ENCODE data around the gene PLPP1.
A peak's percentile ranks its signal among the peaks of the same experiment; 100 is the strongest.

Gene PLPP1

GRCh38 chr5:55407059-55407684 lies 127.6 kb downstream of the PLPP1 start:
- DNase-seq (ENCODE audit: low read depth) = peak; percentile 50

DNA sequence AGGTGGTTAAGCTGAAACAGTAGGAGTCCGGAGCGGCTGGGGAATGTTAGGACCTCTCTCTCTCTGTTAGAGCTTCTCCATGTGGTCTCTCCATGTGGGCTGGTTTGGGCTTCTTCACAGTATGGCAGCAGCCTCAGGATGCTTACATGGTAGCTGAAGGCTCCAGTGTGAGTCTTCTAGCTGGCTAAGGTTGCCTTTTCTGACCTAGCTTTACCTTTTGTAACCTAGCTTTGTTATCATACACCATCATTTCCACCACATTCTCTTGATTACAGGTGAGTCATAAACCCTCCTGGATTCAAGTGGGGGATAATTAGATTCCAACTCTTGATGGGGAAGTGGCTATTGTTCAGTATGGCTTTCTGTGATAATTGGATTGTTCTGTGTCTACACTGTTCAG lies 128.5 kb downstream of the PLPP1 start:
- no peak for DNase-seq (ENCODE audit: low read depth)

DNA sequence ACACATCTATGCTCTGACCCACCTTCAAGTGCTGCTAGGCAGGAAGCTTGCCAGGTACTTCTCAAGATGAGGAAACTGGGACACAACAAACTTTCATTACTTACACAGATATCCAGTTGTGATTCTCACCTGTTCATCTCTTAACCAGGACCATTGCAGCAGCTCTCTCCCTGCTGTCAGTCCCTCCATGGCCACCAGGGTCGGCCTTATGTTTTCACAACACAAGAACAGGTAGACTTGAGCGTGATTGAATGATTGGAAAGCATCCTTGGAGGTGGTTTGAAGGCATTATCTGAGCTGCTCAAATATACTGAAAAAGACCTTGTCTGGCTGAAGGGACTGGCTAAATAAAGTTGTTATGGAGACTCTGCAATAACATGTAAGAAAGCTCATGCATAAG lies 132.6 kb downstream of the PLPP1 start:
- no peak for DNase-seq (ENCODE audit: low read depth)

- no peak for DNase-seq (ENCODE audit: low read depth)
Observed at GRCh38 chr5:55393501-55394175, 141.1 kb downstream of the PLPP1 start.

DNA sequence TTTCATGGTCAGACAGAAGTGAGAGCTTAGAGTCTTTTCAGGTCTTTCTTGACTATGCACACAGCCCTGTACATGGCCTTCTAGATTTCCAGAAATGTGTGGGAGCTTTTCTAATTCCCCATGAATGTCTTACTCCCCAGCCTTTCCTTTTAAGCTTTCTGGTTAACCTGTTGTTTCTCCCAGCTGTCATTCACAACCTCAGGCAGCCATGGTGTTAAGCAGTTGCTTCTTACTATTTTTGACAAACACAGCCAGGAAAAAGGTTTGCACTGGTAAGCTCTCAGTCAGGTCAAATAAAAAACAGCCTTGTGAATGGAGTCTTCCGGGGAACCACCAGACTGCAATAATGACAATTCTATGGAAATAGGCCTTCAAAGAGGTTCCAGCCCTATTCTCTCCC lies 142.1 kb downstream of the PLPP1 start:
- no peak for DNase-seq (ENCODE audit: low read depth)

DNA sequence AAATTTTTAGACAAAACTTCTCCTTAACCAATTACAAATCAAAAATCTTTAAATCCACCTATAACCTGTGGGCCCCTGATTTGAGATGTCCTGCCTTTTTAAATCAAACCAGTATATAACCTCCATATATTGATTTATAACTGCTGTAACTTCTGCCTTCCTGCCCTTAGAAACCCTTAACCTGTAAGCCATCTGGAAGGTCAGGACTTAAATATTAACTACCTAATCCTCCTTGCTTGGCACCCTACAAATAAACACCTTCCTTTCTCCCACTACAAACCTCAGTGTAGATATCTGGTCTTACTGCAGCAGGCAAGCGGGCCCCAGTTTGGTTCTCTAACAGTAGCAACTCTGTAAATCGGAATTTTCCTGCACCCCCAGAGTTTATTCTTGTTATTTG lies 143.1 kb downstream of the PLPP1 start:
- no peak for DNase-seq (ENCODE audit: low read depth)

GRCh38 chr5:55387865-55388264 lies 146.9 kb downstream of the PLPP1 start:
- no peak for DNase-seq (ENCODE audit: low read depth)

GRCh38 chr5:55386356-55386755 lies 148.4 kb downstream of the PLPP1 start:
- no peak for DNase-seq (ENCODE audit: low read depth)

- no peak for DNase-seq (ENCODE audit: low read depth)
Observed at GRCh38 chr5:55385846-55386245, 148.9 kb downstream of the PLPP1 start.

DNA sequence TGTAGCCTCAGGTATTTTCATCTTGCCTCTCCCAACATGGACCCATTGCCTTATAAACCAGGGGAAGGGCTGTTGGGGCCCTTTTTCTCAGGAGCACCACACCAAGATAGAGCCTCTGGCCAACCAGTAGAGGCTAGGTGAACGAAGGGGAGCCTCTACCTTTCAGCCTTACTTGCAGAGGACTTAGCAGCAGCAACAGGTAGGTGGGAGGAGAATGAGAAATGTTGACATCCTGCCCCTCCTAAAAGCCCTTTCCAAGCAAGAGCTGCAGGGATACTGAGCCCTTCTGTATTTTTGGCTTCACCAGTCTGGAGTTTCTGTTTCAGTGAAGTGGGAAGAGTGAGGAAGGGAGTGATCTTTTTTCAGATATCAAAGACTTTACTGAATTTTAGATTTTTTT lies 149.5 kb downstream of the PLPP1 start:
- no peak for DNase-seq (ENCODE audit: low read depth)

DNA sequence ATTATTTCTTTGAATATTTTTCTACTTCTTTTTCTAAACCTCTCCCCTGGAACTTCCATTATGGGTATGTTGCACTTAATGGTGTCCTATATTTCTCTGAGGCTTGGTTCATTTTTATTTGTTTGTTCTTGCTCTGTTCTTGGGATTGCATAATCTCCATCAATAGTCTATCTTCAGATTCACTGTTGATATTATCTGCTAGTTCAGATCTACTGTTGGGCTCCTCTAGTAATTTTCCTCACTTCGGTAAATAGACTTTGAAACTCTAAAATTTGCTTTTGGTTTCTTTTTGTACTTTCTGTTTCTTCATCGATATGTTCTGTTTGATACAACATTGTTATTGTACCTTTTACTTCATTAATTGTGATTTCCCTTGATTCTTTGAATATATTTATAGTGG lies 150.7 kb downstream of the PLPP1 start:
- no peak for DNase-seq (ENCODE audit: low read depth)

DNA sequence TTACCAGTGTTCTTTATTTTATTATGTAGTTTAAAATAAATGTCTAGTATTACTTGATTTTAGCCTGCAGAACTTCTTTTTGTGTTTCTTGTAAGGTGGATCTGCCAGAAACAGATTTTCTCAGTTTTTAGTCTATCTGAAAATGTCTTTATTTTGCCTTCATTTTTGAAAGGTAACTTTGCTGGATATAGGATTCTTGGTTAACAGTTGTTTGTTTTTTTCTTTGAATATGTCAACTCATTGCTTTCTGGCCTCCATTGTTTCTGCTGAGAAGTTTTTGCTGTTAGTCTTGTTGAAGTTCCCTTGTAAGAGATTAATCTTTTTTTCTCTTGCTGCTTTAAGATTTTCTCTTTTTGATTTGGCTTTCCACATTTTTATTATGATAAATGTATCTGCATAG lies 151.5 kb downstream of the PLPP1 start:
- DNase-seq (ENCODE audit: low read depth) = no peak

DNA sequence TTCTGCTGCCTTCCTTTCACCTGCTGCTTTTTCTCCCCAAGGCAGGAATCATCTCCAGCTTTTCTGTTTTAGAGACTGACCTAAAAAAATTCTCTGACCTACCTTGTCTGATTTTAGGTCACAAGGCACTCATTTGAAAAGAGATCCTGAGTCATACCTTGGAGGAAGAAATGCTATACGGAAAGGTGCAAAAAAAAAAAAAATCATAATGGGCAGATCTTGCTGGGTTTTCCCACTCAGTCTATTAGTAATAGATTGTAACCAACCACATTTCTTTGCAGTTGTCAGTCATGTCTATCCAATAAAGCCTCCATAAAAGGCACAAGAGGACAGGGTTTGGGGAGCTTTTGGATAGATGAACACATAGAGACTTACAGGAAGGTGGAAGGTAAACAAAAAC lies 157.0 kb downstream of the PLPP1 start:
- DNase-seq (ENCODE audit: low read depth) = no peak
